Transverse colon (tissue), 4 donors: ENCODE data around the gene CTDNEP1.
A peak's percentile ranks its signal among the peaks of the same experiment; 100 is the strongest.

ENCODE experiments used
- POLR2A ChIP-seq: fragments of 450-650 bp; IDR thresholded peaks from one replicate; pipeline ENCODE4 v1.6.1; 2016; ENCODE audit warnings: antibody characterized with exemption, mild to moderate bottlenecking, moderate library complexity
- POLR2AphosphoS5 ChIP-seq, 3 donors: sonication (generic); formaldehyde crosslinking; IDR thresholded peaks; one replicate each; pipeline ENCODE4 v1.6.1; 2016; ENCODE audit warnings: antibody characterized with exemption in 3 of 3
- TF ChIP-seq, protein P1 (sequence below), 5 experiments: fragments of 200-600 bp in 3 of 5; fragments of 450-650 bp in 2 of 5; sonication (generic) in 3 of 5; IDR thresholded peaks; 1 replicate in 2 of 5; 2 replicates in 3 of 5; pipeline ENCODE4 v1.5.1; 2016 to 2017; ENCODE audit warnings: antibody characterized with exemption in 5 of 5, inconsistent platforms in 3 of 5, mild to moderate bottlenecking in 2 of 5, moderate library complexity in 1 of 5

DNA sequence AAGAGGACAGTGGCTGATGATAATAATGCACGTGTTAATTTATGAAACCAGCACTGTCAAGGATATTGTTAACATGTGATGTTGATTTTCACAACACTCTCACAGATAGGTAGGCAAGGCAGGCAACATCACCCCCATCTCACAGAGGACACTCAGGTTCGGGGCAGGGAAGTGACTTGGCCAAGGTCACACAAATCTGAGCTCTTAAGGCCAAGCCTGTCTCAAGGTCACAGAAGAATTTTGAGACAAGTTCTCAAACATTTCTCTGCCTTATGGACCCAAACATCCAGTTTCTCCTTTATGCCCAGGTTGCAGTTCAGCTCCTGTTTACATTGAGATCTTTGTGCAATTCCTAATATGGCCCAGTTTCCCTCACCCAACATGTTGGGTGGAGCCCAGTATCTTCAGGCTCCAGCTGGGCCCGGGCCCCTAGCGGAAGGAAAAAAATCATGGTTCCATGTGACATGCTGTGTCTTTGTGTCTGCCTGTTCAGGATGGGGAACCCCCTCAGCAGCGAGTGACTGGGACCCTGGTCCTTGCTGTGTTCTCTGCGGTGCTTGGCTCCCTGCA is 31.3 kb upstream of the CTDNEP1 start:
- TF ChIP-seq, protein P1, sequence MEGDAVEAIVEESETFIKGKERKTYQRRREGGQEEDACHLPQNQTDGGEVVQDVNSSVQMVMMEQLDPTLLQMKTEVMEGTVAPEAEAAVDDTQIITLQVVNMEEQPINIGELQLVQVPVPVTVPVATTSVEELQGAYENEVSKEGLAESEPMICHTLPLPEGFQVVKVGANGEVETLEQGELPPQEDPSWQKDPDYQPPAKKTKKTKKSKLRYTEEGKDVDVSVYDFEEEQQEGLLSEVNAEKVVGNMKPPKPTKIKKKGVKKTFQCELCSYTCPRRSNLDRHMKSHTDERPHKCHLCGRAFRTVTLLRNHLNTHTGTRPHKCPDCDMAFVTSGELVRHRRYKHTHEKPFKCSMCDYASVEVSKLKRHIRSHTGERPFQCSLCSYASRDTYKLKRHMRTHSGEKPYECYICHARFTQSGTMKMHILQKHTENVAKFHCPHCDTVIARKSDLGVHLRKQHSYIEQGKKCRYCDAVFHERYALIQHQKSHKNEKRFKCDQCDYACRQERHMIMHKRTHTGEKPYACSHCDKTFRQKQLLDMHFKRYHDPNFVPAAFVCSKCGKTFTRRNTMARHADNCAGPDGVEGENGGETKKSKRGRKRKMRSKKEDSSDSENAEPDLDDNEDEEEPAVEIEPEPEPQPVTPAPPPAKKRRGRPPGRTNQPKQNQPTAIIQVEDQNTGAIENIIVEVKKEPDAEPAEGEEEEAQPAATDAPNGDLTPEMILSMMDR (IDR thresholded peaks at IDR 0.05) = peak in 3 of 5 experiments; percentile 7 to 48 (median 33)
- TF ChIP-seq POLR2A = no peak
- no peak for TF ChIP-seq POLR2AphosphoS5 (IDR thresholded peaks at IDR 0.05)
